H1 (cell line): ENCODE results near the gene TGFBRAP1.

ENCODE experiments used
- EZH2 ChIP-seq: fragments of 200-600 bp; sonication (generic); IDR thresholded peaks from 2 replicates; pipeline ENCODE4 v1.7.1; 2012; ENCODE audit warnings: low read depth, mild to moderate bottlenecking, moderate library complexity, low read length, inconsistent platforms; ENCODE audit not compliant: severe bottlenecking
- GABPA ChIP-seq: IDR thresholded peaks from 2 replicates; pipeline ENCODE4 v1.6.1; 2011; ENCODE audit warnings: mild to moderate bottlenecking, low read length, moderate library complexity, borderline replicate concordance; ENCODE audit not compliant: insufficient read depth
- POLR2A ChIP-seq, 2 experiments: IDR thresholded peaks; 1 replicate in 1 of 2; 2 replicates in 1 of 2; pipeline ENCODE4 v1.6.1; 2011; ENCODE audit warnings: low read depth in 2 of 2, low read length in 2 of 2, mild to moderate bottlenecking in 2 of 2; ENCODE audit errors: control extremely low read depth in 1 of 2
- TF ChIP-seq, protein P1 (sequence below), 3 experiments: IDR thresholded peaks; 1 replicate in 2 of 3; 2 replicates in 1 of 3; pipeline versions ENCODE4 v1.5.1 to v1.6.1; 2011; ENCODE audit warnings: low read length in 3 of 3, mild to moderate bottlenecking in 3 of 3, inconsistent platforms in 2 of 3, low read depth in 1 of 3, moderate library complexity in 1 of 3; ENCODE audit not compliant: insufficient read depth in 1 of 3; ENCODE audit errors: control extremely low read depth in 1 of 3
- TF ChIP-seq, protein P2 (sequence below): IDR thresholded peaks from 2 replicates; pipeline ENCODE4 v1.6.1; 2012; ENCODE audit warnings: inconsistent platforms
- TF ChIP-seq, protein P3 (sequence below): IDR thresholded peaks from 2 replicates; pipeline ENCODE4 v1.6.1; 2012; ENCODE audit warnings: inconsistent platforms

DNA sequence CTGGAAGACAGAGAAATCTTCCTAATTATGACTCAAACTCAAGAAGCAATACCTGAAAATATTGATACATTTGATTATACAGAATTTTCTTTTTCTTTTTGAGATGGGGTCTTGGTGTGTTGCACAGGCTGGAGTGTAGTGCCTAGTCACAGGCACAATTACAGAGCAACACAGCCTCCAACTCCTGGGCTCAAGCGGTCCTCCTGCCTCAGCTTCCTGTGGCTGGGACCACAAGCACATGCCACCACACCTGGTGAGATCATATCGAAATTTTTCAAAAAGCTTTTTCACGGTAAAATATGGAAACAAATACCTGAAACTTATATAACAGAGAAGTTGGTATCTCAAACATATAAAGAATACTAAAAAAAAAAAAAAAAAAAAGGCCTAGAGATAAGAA, 27.9 kb downstream of the TGFBRAP1 start:
- TF ChIP-seq, protein P1, sequence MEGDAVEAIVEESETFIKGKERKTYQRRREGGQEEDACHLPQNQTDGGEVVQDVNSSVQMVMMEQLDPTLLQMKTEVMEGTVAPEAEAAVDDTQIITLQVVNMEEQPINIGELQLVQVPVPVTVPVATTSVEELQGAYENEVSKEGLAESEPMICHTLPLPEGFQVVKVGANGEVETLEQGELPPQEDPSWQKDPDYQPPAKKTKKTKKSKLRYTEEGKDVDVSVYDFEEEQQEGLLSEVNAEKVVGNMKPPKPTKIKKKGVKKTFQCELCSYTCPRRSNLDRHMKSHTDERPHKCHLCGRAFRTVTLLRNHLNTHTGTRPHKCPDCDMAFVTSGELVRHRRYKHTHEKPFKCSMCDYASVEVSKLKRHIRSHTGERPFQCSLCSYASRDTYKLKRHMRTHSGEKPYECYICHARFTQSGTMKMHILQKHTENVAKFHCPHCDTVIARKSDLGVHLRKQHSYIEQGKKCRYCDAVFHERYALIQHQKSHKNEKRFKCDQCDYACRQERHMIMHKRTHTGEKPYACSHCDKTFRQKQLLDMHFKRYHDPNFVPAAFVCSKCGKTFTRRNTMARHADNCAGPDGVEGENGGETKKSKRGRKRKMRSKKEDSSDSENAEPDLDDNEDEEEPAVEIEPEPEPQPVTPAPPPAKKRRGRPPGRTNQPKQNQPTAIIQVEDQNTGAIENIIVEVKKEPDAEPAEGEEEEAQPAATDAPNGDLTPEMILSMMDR (IDR thresholded peaks at IDR 0.05; ENCODE audit: control extremely low read depth in 1 of 3, insufficient read depth in 1 of 3, low read depth in 1 of 3, low read length in 3 of 3) = no peak
- TF ChIP-seq, protein P2, sequence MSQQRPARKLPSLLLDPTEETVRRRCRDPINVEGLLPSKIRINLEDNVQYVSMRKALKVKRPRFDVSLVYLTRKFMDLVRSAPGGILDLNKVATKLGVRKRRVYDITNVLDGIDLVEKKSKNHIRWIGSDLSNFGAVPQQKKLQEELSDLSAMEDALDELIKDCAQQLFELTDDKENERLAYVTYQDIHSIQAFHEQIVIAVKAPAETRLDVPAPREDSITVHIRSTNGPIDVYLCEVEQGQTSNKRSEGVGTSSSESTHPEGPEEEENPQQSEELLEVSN = no peak
- no peak for TF ChIP-seq EZH2
- TF ChIP-seq POLR2A (IDR thresholded peaks at IDR 0.05; ENCODE audit: control extremely low read depth in 1 of 2, low read depth in 2 of 2, low read length in 2 of 2) = no peak
- TF ChIP-seq, protein P3, sequence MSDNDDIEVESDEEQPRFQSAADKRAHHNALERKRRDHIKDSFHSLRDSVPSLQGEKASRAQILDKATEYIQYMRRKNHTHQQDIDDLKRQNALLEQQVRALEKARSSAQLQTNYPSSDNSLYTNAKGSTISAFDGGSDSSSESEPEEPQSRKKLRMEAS = no peak
- no peak for TF ChIP-seq GABPA
